ENCODE measurements around the gene PLXNB2.

GRCh38 chr22:50338042-50338573 is 30.7 kb upstream of the PLXNB2 start:
- no peak for TF ChIP-seq CTCF (IDR thresholded peaks at IDR 0.05 in 2 of 3, conservative IDR thresholded peaks at IDR 0.05 in 1 of 3; ENCODE audit: borderline replicate concordance in 1 of 3, insufficient read depth in 1 of 3, low read depth in 2 of 3, low read length in 2 of 3)
- TF ChIP-seq ELF1 (IDR thresholded peaks at IDR 0.05; ENCODE audit: borderline replicate concordance, low read depth): no peak
- TF ChIP-seq CEBPB (IDR thresholded peaks at IDR 0.05; ENCODE audit: low read depth): no peak
- TF ChIP-seq POLR2A (IDR thresholded peaks at IDR 0.05; ENCODE audit: borderline replicate concordance, extremely low read depth, insufficient read depth, insufficient read length): no peak
- no peak for TF ChIP-seq YY1 (IDR thresholded peaks at IDR 0.05; ENCODE audit: extremely low read depth, insufficient replicate concordance, low read depth, low read length)
- no peak for TF ChIP-seq RAD21 (IDR thresholded peaks at IDR 0.05; ENCODE audit: low read depth)
